ENCODE results near the gene SLC66A2. TPM values are rescaled to one million over a fixed set of nuclear protein-coding genes. Genes with fewer than 3 reads are reported as not detected.

Gene SLC66A2
- total RNA-seq, 1 experiment from 2014 or later: 13.0 TPM

DNA sequence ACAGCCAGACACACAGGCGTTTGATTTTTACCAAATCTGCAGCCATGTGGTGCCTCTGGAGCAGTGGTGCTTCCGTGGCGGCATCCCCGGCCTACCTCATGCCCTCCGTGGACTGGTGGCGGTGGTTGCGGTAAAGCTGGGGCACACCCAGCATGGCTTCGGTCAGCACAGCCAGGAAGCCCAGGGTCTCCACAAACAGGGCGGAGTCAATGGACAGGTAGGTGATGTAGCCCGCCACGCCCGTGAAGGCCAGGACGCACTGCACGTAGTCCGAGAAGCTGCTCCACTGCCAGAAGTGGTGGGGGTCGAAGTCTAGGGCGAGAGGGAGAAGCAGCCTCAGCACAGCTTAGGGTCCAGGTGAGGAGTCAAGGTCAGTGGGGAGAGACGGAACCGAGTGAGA lies 32.4 kb downstream of the SLC66A2 start:
- no peak overlapping the region for H3K27ac Mint-ChIP-seq
- Histone ChIP-seq H4K8ac (replicated peaks; ENCODE audit: insufficient read length, low read depth, low read length) (no peak overlapping the region), H3K27me3 (ENCODE audit: insufficient read depth, low read length) (no peaks in the 10 kb centered on the region), H3K4ac (ENCODE audit: low read depth, low read length) (no peak overlapping the region), H3K23ac (ENCODE audit: insufficient read length, low read depth, low read length) (no peak overlapping the region), H2BK5ac (ENCODE audit: insufficient read length, low read length) (peak overlapping the region; percentile 80), H3K14ac (ENCODE audit: insufficient read depth, low read length) (no peak overlapping the region; the same call in 1 of the 2 replicates), H3K18ac (ENCODE audit: insufficient read length, low read depth, low read length) (no peak overlapping the region), H3K56ac (ENCODE audit: insufficient read length, low read depth, low read length) (no peak overlapping the region), H4K91ac (ENCODE audit: insufficient read length, low read depth, low read length) (no peak overlapping the region), H2AK5ac (ENCODE audit: insufficient read length, low read length) (no peak overlapping the region), H4K5ac (ENCODE audit: insufficient read length, low read depth, low read length) (no peak overlapping the region), H3K4me1 (ENCODE audit: insufficient read depth, low read length) (no peaks in the 10 kb centered on the region), H3K27ac (ENCODE audit: insufficient read length, low read depth, low read length) (no peak overlapping the region), H2BK15ac (ENCODE audit: low read depth, low read length) (no peak overlapping the region), H3K4me2 (ENCODE audit: insufficient read depth, insufficient read length, low read length) (no peak overlapping the region), H4K20me1 (ENCODE audit: control insufficient read depth, insufficient read depth, insufficient read length) (no peaks in the 10 kb centered on the region), H2AFZ (ENCODE audit: low read length) (no peak overlapping the region), H3K9ac (ENCODE audit: extremely low read depth, insufficient read length, low read length) (no peak overlapping the region), H3K9me3 (ENCODE audit: control insufficient read depth, low read depth, low read length) (no peaks in the 10 kb centered on the region), H3K79me2 (ENCODE audit: insufficient read depth, low read length) (no peaks in the 10 kb centered on the region), H3K79me1 (ENCODE audit: insufficient read depth, low read depth, low read length, poor library complexity, severe bottlenecking) (no peaks in the 10 kb centered on the region), H3T11ph (ENCODE audit: low read length) (no peak overlapping the region), H3K23me2 (ENCODE audit: insufficient read length, low read depth, low read length, poor library complexity, severe bottlenecking) (no peaks in the 10 kb centered on the region), H2BK120ac (ENCODE audit: low read depth, low read length, poor library complexity, severe bottlenecking) (no peak overlapping the region), H2BK20ac (ENCODE audit: low read depth, low read length, poor library complexity, severe bottlenecking) (no peak overlapping the region), H2BK12ac (ENCODE audit: insufficient read length, low read depth, low read length) (peak overlapping the region; percentile 86)
- peaks cover 2 to 19% (median 10%) of the 10 kb centered on the region in 3 experiments; a peak in 5 of 7 replicates for H3K36me3 Mint-ChIP-seq (ENCODE audit: insufficient read depth in 1 of 3, low read depth in 3 of 3)
- peaks cover 0 to 4% of the 10 kb centered on the region in 2 experiments; a peak in 2 of 4 replicates for H3K4me1 Mint-ChIP-seq
- WGBS (ENCODE audit: extremely low coverage, insufficient read length, low lambda C conversion rate): no CpG with 5 or more reads among the region's 19 CpGs
- DNase-seq: peak; percentile 15
- peaks cover under 1% of the 10 kb centered on the region; the same call in 1 of the 2 replicates for H3K27me3 Mint-ChIP-seq (ENCODE audit: low read depth)
- TF ChIP-seq, protein P1, sequence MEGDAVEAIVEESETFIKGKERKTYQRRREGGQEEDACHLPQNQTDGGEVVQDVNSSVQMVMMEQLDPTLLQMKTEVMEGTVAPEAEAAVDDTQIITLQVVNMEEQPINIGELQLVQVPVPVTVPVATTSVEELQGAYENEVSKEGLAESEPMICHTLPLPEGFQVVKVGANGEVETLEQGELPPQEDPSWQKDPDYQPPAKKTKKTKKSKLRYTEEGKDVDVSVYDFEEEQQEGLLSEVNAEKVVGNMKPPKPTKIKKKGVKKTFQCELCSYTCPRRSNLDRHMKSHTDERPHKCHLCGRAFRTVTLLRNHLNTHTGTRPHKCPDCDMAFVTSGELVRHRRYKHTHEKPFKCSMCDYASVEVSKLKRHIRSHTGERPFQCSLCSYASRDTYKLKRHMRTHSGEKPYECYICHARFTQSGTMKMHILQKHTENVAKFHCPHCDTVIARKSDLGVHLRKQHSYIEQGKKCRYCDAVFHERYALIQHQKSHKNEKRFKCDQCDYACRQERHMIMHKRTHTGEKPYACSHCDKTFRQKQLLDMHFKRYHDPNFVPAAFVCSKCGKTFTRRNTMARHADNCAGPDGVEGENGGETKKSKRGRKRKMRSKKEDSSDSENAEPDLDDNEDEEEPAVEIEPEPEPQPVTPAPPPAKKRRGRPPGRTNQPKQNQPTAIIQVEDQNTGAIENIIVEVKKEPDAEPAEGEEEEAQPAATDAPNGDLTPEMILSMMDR (conservative IDR thresholded peaks at IDR 0.05): no peak
- no peak overlapping the region; a peak in 1 of 5 replicates for H3K4me3 Mint-ChIP-seq
- H3K9me3 Mint-ChIP-seq: peaks cover 7 to 10% of the 10 kb centered on the region in 2 experiments; a peak in 3 of 5 replicates
